ENCODE data around the gene PER1. TPM values are rescaled to one million over a fixed set of nuclear protein-coding genes. Genes with fewer than 3 reads are reported as not detected.
A peak's percentile ranks its signal among the peaks of the same experiment; 100 is the strongest.

PER1 gene
- total RNA-seq, 2 donors from 2014 or later, result 16.9 to 42.7 TPM

DNA sequence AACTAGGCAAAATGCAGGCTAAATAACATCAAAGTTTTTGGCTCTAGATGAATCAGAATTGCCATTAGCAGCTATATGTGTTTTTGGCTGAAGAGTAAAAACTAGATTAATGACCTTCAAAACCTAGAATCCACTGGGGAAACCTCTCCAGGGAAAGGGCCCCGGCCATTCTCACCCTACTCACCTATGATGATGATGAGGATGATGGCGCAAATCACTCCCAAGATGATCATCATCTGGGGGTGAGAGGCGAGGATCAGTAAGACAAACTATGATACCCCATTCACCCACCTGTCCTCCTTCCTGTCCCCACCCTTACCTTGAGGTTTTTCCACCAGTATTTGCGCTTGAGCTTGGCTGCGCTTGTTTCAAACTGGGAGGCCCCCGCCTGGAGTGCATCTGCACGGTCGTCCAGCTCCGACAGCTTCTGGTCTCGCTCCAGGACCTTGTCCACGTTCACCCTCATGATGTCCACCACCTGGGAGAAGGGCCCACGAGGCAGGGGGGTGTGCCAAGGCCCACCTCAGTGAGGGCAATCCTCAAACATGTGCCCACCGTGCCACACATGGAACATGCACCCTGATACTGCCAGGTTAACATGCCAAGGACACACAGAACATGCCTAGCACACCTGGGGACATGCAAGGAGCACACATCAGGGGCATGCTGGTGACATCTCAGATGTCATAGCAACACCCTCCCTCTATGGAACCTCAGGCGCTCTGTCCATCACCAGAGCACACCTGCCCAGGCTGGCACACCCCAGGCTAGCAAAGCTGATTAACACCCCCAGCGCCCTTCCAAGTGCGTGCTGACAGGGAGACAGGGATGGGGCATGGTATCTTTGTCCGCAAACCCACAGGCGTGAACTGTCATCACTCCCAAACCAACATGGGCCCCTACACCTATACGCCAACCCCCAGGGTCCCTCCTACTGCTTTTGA is 9.4 kb upstream of the PER1 start:
- Mint-ChIP-seq H3K27ac (peak overlapping the region; percentile 43 to 85), H3K4me3 (peak overlapping the region; percentile 85), H3K27me3 (no peaks in the 10 kb centered on the region), H3K36me3 (peaks cover 8% of the 10 kb centered on the region), H3K4me1 (ENCODE audit: low read depth in 2 of 2) (peaks cover 52 to 54% of the 10 kb centered on the region in 2 donors), H3K9me3 (no peaks in the 10 kb centered on the region)
- ATAC-seq, result no peak
- no peak for DNase-seq (ENCODE audit: low spot score)

DNA sequence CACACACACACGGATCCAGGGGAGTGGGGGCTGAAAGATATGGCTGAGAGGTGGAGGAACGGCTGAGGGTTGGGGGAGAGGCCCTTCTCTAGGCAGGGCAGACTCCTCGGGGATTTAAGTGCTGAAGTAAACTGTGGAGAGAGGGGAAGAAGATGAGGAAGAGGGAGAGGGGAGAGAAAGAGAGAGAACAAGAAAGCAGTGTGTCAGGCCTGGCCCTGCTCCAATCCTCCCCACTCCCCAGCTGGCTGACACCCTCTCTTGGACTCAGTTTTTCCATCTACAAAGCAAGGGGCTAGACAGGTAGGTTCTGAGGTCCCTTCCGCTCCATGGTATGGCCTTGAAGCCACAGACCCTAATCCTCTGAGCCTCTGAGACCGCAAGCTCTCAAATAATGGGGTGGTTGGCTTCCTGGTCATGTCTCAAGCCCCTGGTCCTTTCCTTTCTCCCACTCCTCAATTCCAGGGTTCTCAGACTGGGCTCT is 8.6 kb upstream of the PER1 start:
- ATAC-seq (no peak), DNase-seq (ENCODE audit: low spot score) (no peak)
- H3K9me3 Mint-ChIP-seq, result no peaks in the 10 kb centered on the region
- peaks cover 8% of the 10 kb centered on the region for H3K36me3 Mint-ChIP-seq
- H3K4me1 Mint-ChIP-seq (ENCODE audit: low read depth in 2 of 2), result peaks cover 51 to 54% of the 10 kb centered on the region in 2 donors
- H3K4me3 Mint-ChIP-seq, result peak overlapping the region; percentile 85
- H3K27ac Mint-ChIP-seq, result peak overlapping the region; percentile 43 to 85
- no peaks in the 10 kb centered on the region for H3K27me3 Mint-ChIP-seq

DNA sequence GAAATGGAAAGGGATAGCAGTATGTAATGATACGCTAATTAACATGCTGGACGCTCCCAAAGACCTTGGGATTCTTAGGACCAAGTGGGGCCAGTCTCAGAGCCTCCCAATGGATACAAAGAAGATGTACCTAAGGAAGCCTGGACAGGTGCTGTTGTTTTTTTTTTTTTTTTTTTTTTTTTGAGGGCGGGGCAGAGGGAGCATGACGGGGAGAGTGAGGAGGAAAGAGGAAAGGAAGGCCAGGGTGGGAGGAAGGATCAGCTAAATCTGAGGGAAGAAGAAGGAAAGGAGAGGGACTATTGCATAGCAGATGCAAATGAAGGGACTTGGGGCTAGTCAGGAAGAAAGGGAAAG is 8.0 kb upstream of the PER1 start:
- H3K36me3 Mint-ChIP-seq, result peaks cover 8% of the 10 kb centered on the region
- peak overlapping the region; percentile 43 to 85 for H3K27ac Mint-ChIP-seq
- H3K27me3 Mint-ChIP-seq, result no peaks in the 10 kb centered on the region
- H3K4me1 Mint-ChIP-seq (ENCODE audit: low read depth in 2 of 2), result peaks cover 51 to 54% of the 10 kb centered on the region in 2 donors
- no peaks in the 10 kb centered on the region for H3K9me3 Mint-ChIP-seq
- H3K4me3 Mint-ChIP-seq, result peak overlapping the region; percentile 85
- no peak for ATAC-seq
- no peak for DNase-seq (ENCODE audit: low spot score)

DNA sequence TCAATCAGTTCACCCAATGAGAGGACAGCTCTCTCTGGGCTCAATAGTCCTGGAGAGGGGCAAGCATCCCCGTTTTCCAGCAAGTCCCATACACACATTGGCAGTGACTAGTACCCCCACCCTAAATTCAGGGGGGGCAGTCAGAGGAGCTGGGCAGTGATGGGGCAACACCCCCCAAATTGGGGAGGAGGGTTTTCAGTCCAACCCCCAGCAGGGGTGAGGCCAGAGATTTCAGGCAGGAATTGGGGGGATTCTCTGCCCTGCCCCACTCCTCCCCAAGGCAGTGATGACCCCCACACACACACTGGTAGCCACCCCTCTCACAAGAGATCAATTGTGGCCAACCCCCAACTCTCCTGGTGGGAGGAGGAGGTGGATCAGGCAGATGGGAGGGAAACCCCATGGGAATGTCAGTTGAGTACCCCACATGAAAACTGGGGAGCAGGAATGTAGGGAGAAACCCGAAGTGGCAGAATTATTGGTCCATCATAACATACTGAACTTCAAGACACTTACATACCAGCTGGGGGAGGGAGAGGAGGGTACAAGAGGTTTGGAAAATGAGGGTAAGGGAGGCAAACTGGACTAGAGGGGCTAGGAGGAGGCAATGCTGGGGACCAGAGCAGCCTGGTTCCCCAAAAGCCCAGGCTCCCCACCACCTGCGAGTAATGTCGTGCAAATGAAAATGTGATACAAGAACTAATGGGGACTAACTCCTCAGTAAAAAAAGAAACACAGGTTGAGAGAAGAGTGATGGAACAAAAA is 7.4 kb upstream of the PER1 start:
- H3K36me3 Mint-ChIP-seq, result peaks cover 8% of the 10 kb centered on the region
- peak overlapping the region; percentile 43 to 85 for H3K27ac Mint-ChIP-seq
- H3K27me3 Mint-ChIP-seq, result no peaks in the 10 kb centered on the region
- ATAC-seq (no peak), DNase-seq (ENCODE audit: low spot score) (no peak)
- no peaks in the 10 kb centered on the region for H3K9me3 Mint-ChIP-seq
- peaks cover 46 to 50% of the 10 kb centered on the region in 2 donors for H3K4me1 Mint-ChIP-seq (ENCODE audit: low read depth in 2 of 2)
- H3K4me3 Mint-ChIP-seq, result peak overlapping the region; percentile 85

DNA sequence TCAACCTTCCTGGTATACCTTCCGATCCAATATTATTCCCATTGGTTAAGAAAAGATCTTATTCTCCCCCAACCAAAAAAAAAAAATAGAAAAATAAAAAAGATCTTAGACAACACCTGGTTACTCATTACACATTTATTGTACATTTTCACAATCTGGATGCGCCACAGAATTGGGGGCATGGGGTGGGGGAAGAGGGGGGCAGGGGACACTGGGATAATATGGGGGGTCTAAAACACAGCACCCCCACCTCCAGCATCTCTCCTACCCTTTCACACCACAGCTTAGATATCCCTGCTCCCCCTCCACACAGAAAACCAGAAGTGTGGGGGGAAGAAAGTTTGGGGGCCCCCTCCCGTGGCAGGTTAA is 6.8 kb upstream of the PER1 start:
- no peaks in the 10 kb centered on the region for H3K9me3 Mint-ChIP-seq
- DNase-seq (ENCODE audit: low spot score) (no peak), ATAC-seq (no peak)
- peaks cover 44% of the 10 kb centered on the region in 2 donors for H3K4me1 Mint-ChIP-seq (ENCODE audit: low read depth in 2 of 2)
- peak overlapping the region; percentile 70 to 85 for H3K27ac Mint-ChIP-seq
- H3K4me3 Mint-ChIP-seq, result peak overlapping the region; percentile 61
- peaks cover 8% of the 10 kb centered on the region for H3K36me3 Mint-ChIP-seq
- H3K27me3 Mint-ChIP-seq, result no peaks in the 10 kb centered on the region

DNA sequence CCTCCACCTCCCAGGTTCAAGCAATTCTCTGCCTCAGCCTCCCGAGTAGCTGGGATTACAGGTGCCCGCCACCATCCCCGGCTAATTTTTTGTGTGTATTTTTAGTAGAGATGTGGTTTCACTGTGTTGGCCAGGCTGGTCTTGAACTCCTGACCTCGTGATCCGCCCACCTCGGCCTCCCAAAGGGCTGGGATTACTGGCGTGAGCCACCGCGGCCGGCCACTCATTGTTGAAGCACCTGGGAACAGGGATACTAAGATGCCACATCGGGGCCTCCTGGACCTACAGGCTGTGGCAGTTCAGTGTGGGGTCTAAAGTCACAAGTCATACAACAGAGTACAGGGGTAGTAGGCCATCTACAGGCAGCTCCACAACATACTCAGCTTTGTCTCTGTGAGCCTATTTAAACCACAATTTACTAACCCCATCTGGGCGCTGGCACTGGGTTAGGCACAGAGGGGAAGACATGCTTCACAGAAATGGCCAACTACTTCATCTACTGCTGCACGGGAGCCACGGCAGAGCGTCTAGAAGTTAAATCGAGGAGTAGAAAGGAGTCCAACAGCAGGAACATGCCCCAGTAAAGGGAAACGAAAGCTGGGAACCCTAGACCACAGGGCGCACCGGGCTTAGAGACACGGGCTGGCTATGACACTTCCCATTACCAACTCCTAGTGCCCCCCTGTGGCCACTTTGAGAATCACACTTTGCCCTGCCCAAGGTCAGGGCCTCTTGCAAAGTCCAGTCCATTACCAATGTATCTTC is 6.2 kb upstream of the PER1 start:
- peak in 1 of 2 donors; percentile 21 for ATAC-seq
- H3K27me3 Mint-ChIP-seq, result no peaks in the 10 kb centered on the region
- no peaks in the 10 kb centered on the region for H3K9me3 Mint-ChIP-seq

DNA sequence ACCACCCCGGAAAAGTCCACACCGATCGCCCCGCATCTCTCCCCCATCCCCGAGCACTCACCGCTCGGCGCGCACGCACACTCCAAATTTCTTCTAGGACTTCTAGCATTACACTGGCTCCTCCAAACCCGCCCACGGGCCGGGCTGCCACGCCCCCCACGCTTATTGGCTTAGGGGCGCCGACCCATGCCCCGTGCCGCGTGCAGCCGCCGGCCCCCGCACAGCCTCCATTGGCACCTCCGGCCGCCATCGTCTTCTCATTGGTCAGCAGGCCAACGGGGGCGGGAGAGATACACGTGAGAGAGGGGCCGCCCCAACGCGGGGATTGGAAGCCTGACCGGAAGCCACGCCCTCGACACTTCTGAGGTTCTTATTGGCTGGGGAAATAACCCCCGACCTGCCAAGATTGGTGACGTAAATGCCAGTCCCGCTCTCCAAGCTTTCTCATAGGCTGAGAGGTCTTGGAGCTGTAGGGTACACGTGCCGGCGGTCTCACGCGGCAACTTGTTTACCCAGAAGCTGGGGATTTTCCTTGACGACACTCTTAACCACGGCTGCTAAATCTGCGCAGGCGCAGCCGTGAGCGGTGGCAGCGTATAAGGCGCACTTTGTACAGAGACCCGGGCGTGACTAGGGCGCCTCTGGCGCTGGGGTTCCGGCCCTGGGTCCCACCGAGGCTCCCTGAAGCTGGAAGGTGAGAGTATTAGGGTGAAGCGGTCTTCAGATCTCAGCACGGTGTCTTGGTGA is 4.2 kb upstream of the PER1 start:
- Mint-ChIP-seq H3K9me3 (no peaks in the 10 kb centered on the region), H3K4me1 (ENCODE audit: low read depth in 2 of 2) (peaks cover 34 to 56% of the 10 kb centered on the region in 2 donors), H3K4me3 (no peak overlapping the region), H3K27me3 (no peaks in the 10 kb centered on the region), H3K36me3 (peaks cover 8% of the 10 kb centered on the region), H3K27ac (no peak overlapping the region)
- ATAC-seq, result peak; percentile 92
- peak; percentile 100 for DNase-seq (ENCODE audit: low spot score)

More for the DNA sequence above, 6.2 kb upstream of the PER1 start:
- Mint-ChIP-seq H3K27ac (peak overlapping the region; percentile 70 to 85), H3K4me1 (ENCODE audit: low read depth in 2 of 2) (peaks cover 38 to 45% of the 10 kb centered on the region in 2 donors), H3K4me3 (peak overlapping the region; percentile 61), H3K36me3 (peaks cover 8% of the 10 kb centered on the region)
- peak; percentile 92 for DNase-seq (ENCODE audit: low spot score)

DNA sequence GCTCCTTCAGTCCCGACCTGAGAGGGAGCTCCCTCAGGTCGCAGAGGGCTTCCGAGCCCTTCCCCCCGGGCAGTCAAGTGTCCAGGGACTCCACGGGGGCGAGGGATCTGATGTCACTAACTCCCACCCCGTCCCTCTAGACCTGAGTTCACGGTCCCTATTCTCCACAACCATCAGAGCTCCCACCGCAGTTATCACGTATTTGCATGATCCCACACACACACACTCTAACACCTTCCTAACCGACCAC is 3.7 kb upstream of the PER1 start:
- H3K27me3 Mint-ChIP-seq, result no peaks in the 10 kb centered on the region
- peaks cover 31 to 53% of the 10 kb centered on the region in 2 donors for H3K4me1 Mint-ChIP-seq (ENCODE audit: low read depth in 2 of 2)
- ATAC-seq (no peak), DNase-seq (ENCODE audit: low spot score) (no peak)
- peaks cover 8% of the 10 kb centered on the region for H3K36me3 Mint-ChIP-seq
- no peak overlapping the region for H3K4me3 Mint-ChIP-seq
- H3K9me3 Mint-ChIP-seq, result no peaks in the 10 kb centered on the region
- H3K27ac Mint-ChIP-seq, result no peak overlapping the region

DNA sequence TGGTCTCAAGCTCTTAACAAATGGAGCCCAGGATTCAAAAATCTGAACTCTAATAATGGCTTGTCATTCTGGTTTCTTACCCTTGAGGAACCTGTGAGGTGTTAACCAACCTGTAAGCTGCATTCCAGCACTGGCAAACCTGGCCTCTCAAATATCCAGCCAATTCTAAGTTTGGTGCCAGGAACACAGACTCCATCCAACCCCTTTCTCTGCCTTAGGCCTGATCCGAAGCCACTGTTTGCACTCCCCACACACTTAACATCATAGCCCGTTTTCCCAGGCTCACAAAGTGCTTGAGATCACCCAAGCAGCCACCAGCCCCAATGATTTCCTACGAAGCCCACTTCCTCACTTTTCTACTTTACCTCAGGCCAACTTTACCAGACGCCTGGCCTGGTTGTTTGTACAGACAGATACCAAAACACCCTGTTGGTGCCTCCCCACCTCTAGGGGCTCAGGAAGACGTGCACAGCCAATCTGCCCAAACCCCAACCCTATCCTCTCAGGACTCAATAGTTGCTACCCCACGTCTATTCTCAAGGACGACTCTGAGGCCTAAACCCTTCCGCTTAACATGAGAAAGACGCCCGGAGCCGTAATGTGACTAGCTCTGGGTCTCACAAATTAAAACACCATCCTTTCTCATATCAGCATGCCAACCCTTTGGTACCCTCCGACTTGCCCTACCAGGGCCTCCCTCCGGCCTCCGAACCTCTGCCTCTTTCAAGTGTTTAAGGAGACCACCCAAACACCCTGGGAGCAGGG is 3.2 kb upstream of the PER1 start:
- Mint-ChIP-seq H3K27ac (no peak overlapping the region), H3K4me1 (ENCODE audit: low read depth in 2 of 2) (peaks cover 26 to 50% of the 10 kb centered on the region in 2 donors), H3K9me3 (no peaks in the 10 kb centered on the region), H3K4me3 (no peak overlapping the region), H3K27me3 (no peaks in the 10 kb centered on the region), H3K36me3 (peaks cover 6% of the 10 kb centered on the region)
- no peak for ATAC-seq
- DNase-seq (ENCODE audit: low spot score), result no peak

DNA sequence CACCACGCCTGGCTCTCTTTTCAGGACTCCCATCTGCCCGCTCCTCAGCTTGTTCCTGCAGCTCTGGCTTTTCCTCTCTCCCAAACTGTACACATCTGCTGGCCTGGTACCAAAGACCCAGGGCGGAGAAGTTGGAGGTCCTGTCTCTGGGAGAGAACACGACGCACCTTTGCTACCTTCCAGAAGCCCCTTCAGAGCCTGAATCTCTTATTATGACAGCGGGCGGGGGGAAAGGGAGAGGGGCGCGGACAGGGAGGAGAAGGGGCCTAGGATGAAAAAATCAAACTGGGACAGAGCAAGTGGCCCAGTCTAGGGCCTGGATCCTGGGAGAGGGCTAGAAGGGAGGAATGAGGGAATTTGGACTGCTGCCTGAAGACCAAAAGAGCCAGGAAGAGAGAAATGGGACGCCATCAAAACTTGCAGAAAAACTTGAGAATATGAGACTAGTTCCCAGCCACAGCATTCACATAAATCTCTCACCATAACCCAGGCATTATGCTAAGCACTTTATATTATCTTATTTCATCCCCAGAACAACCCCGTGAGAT is 2.5 kb upstream of the PER1 start:
- Mint-ChIP-seq H3K4me3 (no peak overlapping the region), H3K36me3 (no peaks in the 10 kb centered on the region), H3K9me3 (no peaks in the 10 kb centered on the region), H3K4me1 (ENCODE audit: low read depth in 2 of 2) (peaks cover 19 to 46% of the 10 kb centered on the region in 2 donors), H3K27ac (no peak overlapping the region), H3K27me3 (no peaks in the 10 kb centered on the region)
- DNase-seq (ENCODE audit: low spot score) (no peak), ATAC-seq (no peak)

DNA sequence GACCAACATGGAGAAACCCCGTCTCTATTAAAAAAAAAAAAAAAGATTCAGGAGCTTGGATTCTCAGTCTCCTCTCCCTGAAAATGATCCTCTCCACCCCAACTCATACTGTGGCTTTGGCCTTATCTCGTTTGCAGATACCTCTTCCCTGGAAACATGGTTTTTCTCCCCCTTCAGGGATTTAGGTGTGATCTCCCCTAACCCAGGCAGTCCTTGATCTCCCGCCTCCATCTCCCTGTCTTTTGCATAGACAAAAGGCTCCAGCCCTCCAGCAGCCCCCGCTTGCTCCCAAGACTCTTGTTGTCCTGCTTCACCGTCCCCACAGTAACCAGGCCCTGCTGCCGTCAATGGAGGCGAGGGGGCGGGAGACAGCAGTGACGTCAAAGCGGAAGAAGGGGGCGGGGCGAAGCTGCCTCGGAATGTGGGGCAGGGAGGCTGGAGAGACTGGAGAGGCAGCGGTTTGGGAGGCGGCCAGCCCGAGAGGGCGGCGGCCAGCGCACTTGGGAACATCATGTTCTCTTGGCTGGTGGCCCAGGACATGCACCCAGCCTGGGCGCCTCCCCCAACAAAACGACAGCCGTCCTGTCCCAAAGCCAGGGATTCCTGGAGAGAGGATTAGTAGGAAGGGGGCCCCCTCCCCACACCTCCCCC is 1.9 kb upstream of the PER1 start:
- Mint-ChIP-seq H3K27ac (no peak overlapping the region), H3K27me3 (no peaks in the 10 kb centered on the region), H3K9me3 (no peaks in the 10 kb centered on the region), H3K36me3 (no peaks in the 10 kb centered on the region), H3K4me3 (no peak overlapping the region), H3K4me1 (ENCODE audit: low read depth in 2 of 2) (peaks cover 15 to 40% of the 10 kb centered on the region in 2 donors)
- ATAC-seq, result no peak
- peak; percentile 83 for DNase-seq (ENCODE audit: low spot score)

DNA sequence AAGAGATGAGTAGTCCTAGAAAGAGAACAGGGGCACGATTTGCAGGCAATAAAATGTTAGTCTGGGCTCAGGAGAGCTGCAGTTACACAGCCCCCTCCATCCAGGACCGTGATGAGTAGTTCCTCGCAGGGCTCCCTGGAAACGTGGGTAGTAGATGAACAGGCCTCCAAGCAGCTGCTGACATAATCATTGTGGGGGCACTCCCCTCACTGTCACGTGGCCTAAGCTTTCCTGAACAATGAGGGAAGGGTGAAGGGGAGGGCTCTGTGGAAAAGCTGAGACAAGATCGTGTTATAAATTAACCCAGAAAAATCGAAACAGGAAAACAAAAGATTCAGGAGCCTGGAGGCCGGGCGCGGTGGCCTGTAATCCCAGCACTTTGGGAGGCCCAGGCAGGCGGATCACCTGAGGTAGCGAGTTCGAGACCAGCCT is 1.3 kb upstream of the PER1 start:
- ATAC-seq (no peak), DNase-seq (ENCODE audit: low spot score) (no peak)
- H3K4me3 Mint-ChIP-seq, result no peak overlapping the region
- no peaks in the 10 kb centered on the region for H3K27me3 Mint-ChIP-seq
- H3K9me3 Mint-ChIP-seq, result no peaks in the 10 kb centered on the region
- H3K36me3 Mint-ChIP-seq, result no peaks in the 10 kb centered on the region
- H3K27ac Mint-ChIP-seq, result no peak overlapping the region
- peaks cover 10 to 36% of the 10 kb centered on the region in 2 donors for H3K4me1 Mint-ChIP-seq (ENCODE audit: low read depth in 2 of 2)
